ENCODE results near the gene CEMP1.
"Not testable (repeated sequence)": the region's sequence is repeated elsewhere in the genome, so short reads cannot be mapped to it uniquely, and the experiment has no call there.

The CEMP1 gene

GRCh38 chr16:2535625-2536013 lies 4.4 kb upstream of the CEMP1 start:
- DNase-seq, result no peak

- DNase-seq, result not testable (repeated sequence)
These were observed 3.1 kb upstream of the CEMP1 start for GRCh38 chr16:2534335-2534734.

- no peak for DNase-seq
These were observed 2.7 kb upstream of the CEMP1 start for GRCh38 chr16:2533912-2534311.

- DNase-seq, result not testable (repeated sequence)
These were observed 2.0 kb upstream of the CEMP1 start for GRCh38 chr16:2533142-2533755.

GRCh38 chr16:2532494-2533141 lies 1.4 kb upstream of the CEMP1 start:
- DNase-seq, result peak; percentile 63

GRCh38 chr16:2531696-2532493 lies 687 bp upstream of the CEMP1 start:
- DNase-seq, result peak; percentile 98

GRCh38 chr16:2530629-2531318 lies 434 bp downstream of the CEMP1 start:
- no peak for DNase-seq

GRCh38 chr16:2529961-2530628 lies 1.1 kb downstream of the CEMP1 start:
- no peak for DNase-seq

- DNase-seq, result no peak
These were observed 1.9 kb downstream of the CEMP1 start for GRCh38 chr16:2529061-2529931.

- DNase-seq, result no peak
These were observed 2.8 kb downstream of the CEMP1 start for GRCh38 chr16:2528161-2529060.

- no peak for DNase-seq
These were observed 3.5 kb downstream of the CEMP1 start for GRCh38 chr16:2527784-2528100.

GRCh38 chr16:2527071-2527783 lies 4.0 kb downstream of the CEMP1 start:
- no peak for DNase-seq

- no peak for DNase-seq
These were observed 5.1 kb downstream of the CEMP1 start for GRCh38 chr16:2526135-2526534.

- DNase-seq, result no peak
These were observed 6.8 kb downstream of the CEMP1 start for GRCh38 chr16:2524339-2524938.

GRCh38 chr16:2523801-2524231 lies 7.4 kb downstream of the CEMP1 start:
- no peak for DNase-seq

GRCh38 chr16:2520784-2521531 lies 10.2 kb downstream of the CEMP1 start:
- peak; percentile 49 for DNase-seq

GRCh38 chr16:2520097-2520783 lies 11.0 kb downstream of the CEMP1 start, which contains the start of gene AMDHD2:
AMDHD2 (plus strand) TSS chr16:2520371; CDS start chr16:2520459, 88 bp downstream.
- DNase-seq, result peak; percentile 90

- DNase-seq, result no peak
These were observed 11.5 kb downstream of the CEMP1 start for GRCh38 chr16:2519711-2520080.
